Inflammatory macrophage treated with lipopolysaccharide for 4 hours (primary cell): ENCODE data around the gene ERCC6L.
"Not testable (repeated sequence)": the region's sequence is repeated elsewhere in the genome, so short reads cannot be mapped to it uniquely, and the experiment has no call there.

Experiments used
- DNase-seq: peaks from one replicate; pipeline ENCODE4 v3.0.0-alpha.2; 2020

ERCC6L gene

GRCh38 chrX:72247206-72247942 is 8.5 kb upstream of the ERCC6L start:
- DNase-seq = no peak

GRCh38 chrX:72245461-72246089 is 6.7 kb upstream of the ERCC6L start:
- peak; percentile 31 for DNase-seq

- DNase-seq = no peak
Measured at GRCh38 chrX:72243472-72243871, 4.6 kb upstream of the ERCC6L start.

GRCh38 chrX:72240976-72241375 is 2.1 kb upstream of the ERCC6L start:
- DNase-seq = no peak

- DNase-seq = no peak
Measured at GRCh38 chrX:72238183-72238582, 644 bp downstream of the ERCC6L start.

GRCh38 chrX:72236841-72237240 is 2.0 kb downstream of the ERCC6L start:
- no peak for DNase-seq

GRCh38 chrX:72230290-72230689 is 8.5 kb downstream of the ERCC6L start:
- no peak for DNase-seq

- not testable (repeated sequence) for DNase-seq
Measured at GRCh38 chrX:72220375-72220774, 18.5 kb downstream of the ERCC6L start.

- no peak for DNase-seq
Measured at GRCh38 chrX:72216973-72217372, 21.9 kb downstream of the ERCC6L start.

- no peak for DNase-seq
Measured at GRCh38 chrX:72208126-72208800, 30.6 kb downstream of the ERCC6L start.

GRCh38 chrX:72207366-72207765 is 31.5 kb downstream of the ERCC6L start:
- DNase-seq = no peak

- no peak for DNase-seq
Measured at GRCh38 chrX:72205706-72206105, 33.1 kb downstream of the ERCC6L start.

GRCh38 chrX:72203421-72203820 is 35.4 kb downstream of the ERCC6L start:
- no peak for DNase-seq

GRCh38 chrX:72202792-72203401 is 35.9 kb downstream of the ERCC6L start:
- no peak for DNase-seq

GRCh38 chrX:72201836-72202536 is 36.8 kb downstream of the ERCC6L start:
- DNase-seq = no peak

GRCh38 chrX:72182924-72183323 is 55.9 kb downstream of the ERCC6L start:
- no peak for DNase-seq

- DNase-seq = peak; percentile 93
Measured at GRCh38 chrX:72181178-72182125, 57.4 kb downstream of the ERCC6L start, which contains the start of gene PIN4. Gene PIN4, plus strand, starts transcription at chrX:72181757. Its CDS starts 29 bp downstream, at chrX:72181786.

- DNase-seq = peak; percentile 10
Measured at GRCh38 chrX:72180539-72180938, 58.3 kb downstream of the ERCC6L start.

GRCh38 chrX:72176981-72177380 is 61.8 kb downstream of the ERCC6L start:
- DNase-seq = no peak

- DNase-seq = not testable (repeated sequence)
Measured at GRCh38 chrX:72176289-72176688, 62.5 kb downstream of the ERCC6L start.

GRCh38 chrX:72169008-72169728 is 69.7 kb downstream of the ERCC6L start:
- DNase-seq = peak; percentile 49
